K562 (cell line): ENCODE measurements around the gene CLEC18A. TPM values are rescaled to one million over a fixed set of nuclear protein-coding genes. Genes with fewer than 3 reads are reported as not detected.
A peak's percentile ranks its signal among the peaks of the same experiment; 100 is the strongest.

Experiments used
- ATAC-seq: fragments of 200-7000 bp; cut with Tn5 transposase; 3 replicates; pipeline ENCODE4 v1.9.1; 2020; ENCODE audit warnings: moderate library complexity
- BruUV-seq: library from RNA; stranded (reverse); fragments of 400-500 nt; replicated peaks from 2 replicates; lab custom pipeline; 2021; lab: Mats Ljungman, UMichigan
- CTCF ChIA-PET: fragments of 300-600 bp; formaldehyde crosslinking; extraction: SDS; loops from one replicate; lab custom pipeline; 2021; ENCODE audit warnings: low intra/inter-chr PET ratio; lab: Yijun Ruan, JAX
- POLR2A ChIA-PET: fragments of 300-600, 350-650 bp; sonication (Branson Sonifier 250); formaldehyde crosslinking; extraction: SDS; loops from one replicate; lab custom pipeline; 2021; ENCODE audit warnings: antibody characterized with exemption, inconsistent platforms; lab: Yijun Ruan, JAX
- DNase-seq, 4 experiments: peaks; one replicate each; pipeline versions ENCODE4 v3.0.0 to v3.0.0-alpha.2; 2011 to 2018; ENCODE audit warnings: low spot score in 3 of 4, mixed read lengths in 3 of 4; ENCODE audit errors: extremely low read depth in 1 of 4
- FAIRE-seq: peaks from 2 replicates; lab custom pipeline; 2011; peaks lifted over from hg19 to GRCh38; lab: Jason Lieb, UNC
- H2AFZ ChIP-seq: 2 replicates; pipeline ENCODE4 v1.6.0; 2011; ENCODE audit warnings: low read depth, low read length, control low read depth, inconsistent platforms
- H3K27ac ChIP-seq: fragments of 200-600 bp; 3 replicates; pipeline ENCODE4 v1.8.0; 2011; ENCODE audit warnings: low read depth, mild to moderate bottlenecking, control low read depth, inconsistent platforms, low read length, moderate library complexity, mixed read lengths; ENCODE audit errors: extremely low read depth
- H3K27me3 ChIP-seq, 2 experiments: fragments of 300-600 bp in 1 of 2; 2 replicates in 1 of 2; 3 replicates in 1 of 2; pipeline versions ENCODE4 v1.6.0 to v1.8.0; 2011; ENCODE audit warnings: inconsistent platforms in 2 of 2, low read length in 2 of 2, mild to moderate bottlenecking in 1 of 2, mixed read lengths in 1 of 2, moderate library complexity in 1 of 2; ENCODE audit not compliant: control insufficient read depth in 2 of 2, insufficient read depth in 2 of 2
- H3K36me3 ChIP-seq: fragments of 300-600 bp; 3 replicates; pipeline ENCODE4 v1.8.0; 2011; ENCODE audit warnings: mild to moderate bottlenecking, low read length, inconsistent platforms; ENCODE audit not compliant: control insufficient read depth, insufficient read depth
- H3K4me1 ChIP-seq, 2 experiments: fragments of 200-600 bp in 1 of 2; replicated peaks in 1 of 2; 2 replicates in 1 of 2; 3 replicates in 1 of 2; pipeline versions ENCODE4 v1.5.1 to v1.8.0; 2011; ENCODE audit warnings: inconsistent platforms in 2 of 2, low read length in 2 of 2, mild to moderate bottlenecking in 1 of 2, mixed read lengths in 1 of 2, moderate library complexity in 1 of 2; ENCODE audit not compliant: control insufficient read depth in 2 of 2, insufficient read depth in 2 of 2
- H3K4me2 ChIP-seq: 2 replicates; pipeline ENCODE4 v1.6.1; 2011; ENCODE audit warnings: low read length, control low read depth, inconsistent platforms, mixed read lengths; ENCODE audit not compliant: insufficient read depth
- H3K4me3 ChIP-seq: fragments of 200-600 bp; sonication (generic), shearing (Covaris generic); 2 replicates; pipeline ENCODE4 v1.5.1; 2016; ENCODE audit warnings: control low read depth, inconsistent platforms
- H3K79me2 ChIP-seq: fragments of 200-600 bp; 3 replicates; pipeline ENCODE4 v1.8.0; 2011; ENCODE audit warnings: low read length, inconsistent platforms; ENCODE audit not compliant: control insufficient read depth, insufficient read depth
- H3K9ac ChIP-seq, 2 experiments: 2 replicates each; pipeline versions ENCODE4 v1.6.0 to v1.6.1; 2011; ENCODE audit warnings: low read depth in 2 of 2, low read length in 2 of 2, control low read depth in 1 of 2, inconsistent platforms in 1 of 2, mild to moderate bottlenecking in 1 of 2, mixed read lengths in 1 of 2; ENCODE audit not compliant: insufficient read depth in 1 of 2
- H3K9me1 ChIP-seq: one replicate; pipeline ENCODE4 v1.6.0; 2011; ENCODE audit warnings: inconsistent platforms, mild to moderate bottlenecking, low read length, moderate library complexity; ENCODE audit not compliant: control insufficient read depth, insufficient read depth
- H3K9me3 ChIP-seq: replicated peaks from 2 replicates; pipeline ENCODE4 v1.5.1; 2011; ENCODE audit warnings: low read depth, low read length, inconsistent platforms; ENCODE audit not compliant: control insufficient read depth, insufficient read depth
- H4K20me1 ChIP-seq: replicated peaks from 2 replicates; pipeline ENCODE4 v1.6.1; 2011; ENCODE audit warnings: low read length, inconsistent platforms, mixed read lengths; ENCODE audit not compliant: control insufficient read depth, insufficient read depth
- BRF1 ChIP-seq: IDR thresholded peaks from 3 replicates; pipeline ENCODE4 v1.6.1; 2011; ENCODE audit warnings: borderline replicate concordance, mild to moderate bottlenecking; ENCODE audit not compliant: insufficient read length; ENCODE audit errors: extremely low read depth
- NFXL1 ChIP-seq: fragments of 450-650 bp; formaldehyde crosslinking; IDR thresholded peaks from 2 replicates; pipeline ENCODE4 v1.4.0; 2021; ENCODE audit warnings: mild to moderate bottlenecking
- PHTF2 ChIP-seq: fragments of 250-450 bp; sonication (Bioruptor Pico); IDR thresholded peaks from 2 replicates; pipeline ENCODE4 v1.5.0; 2021; ENCODE audit warnings: mild to moderate bottlenecking
- TAF9B ChIP-seq: fragments of 450-650 bp; IDR thresholded peaks from 2 replicates; pipeline ENCODE4 v1.6.1; 2018; ENCODE audit warnings: mild to moderate bottlenecking; ENCODE audit not compliant: partially characterized antibody
- ZNF75A ChIP-seq: fragments of 450-650 bp; formaldehyde crosslinking; IDR thresholded peaks from 2 replicates; pipeline ENCODE4 v1.4.0; 2020; ENCODE audit warnings: mild to moderate bottlenecking
- WGBS: fragments of 100-300 bp; shearing (Covaris generic); methylation state at CpG from one replicate; pipeline ENCODE4 v1.1.6; 2016; ENCODE audit warnings: low coverage, mixed read lengths; ENCODE audit not compliant: insufficient coverage; ENCODE audit errors: missing lambda C conversion rate; 5-methylcytosine and 5-hydroxymethylcytosine counted together
- in situ Hi-C: fragments of 300-500 bp; cut with MboI; formaldehyde crosslinking; loops from 4 replicates; pipeline ENCODE4 v1.15.0; 2018; ENCODE audit warnings: inconsistent platforms, mixed read lengths
- intact Hi-C: fragments of 100-400 bp; cut with micrococcal nuclease; formaldehyde crosslinking; loops from 2 replicates; pipeline ENCODE4 v1.14.2; 2022
- polyA plus RNA-seq, 8 experiments: library from polyadenylated mRNA; depleted of rRNA in 4 of 8; stranded (reverse) in 5 of 8; unstranded in 3 of 8; fragments of >200 nt; fragmentation: Nextera tagmentation in 2 of 8; fragmentation: Illumina TruSeq in 1 of 8; extraction: Ambion mirVana in 2 of 8; extraction: Trizol in 1 of 8; gene quantifications; 2 replicates each; pipeline versions ENCODE4 v1.2.1 to v1.2.3, GENCODE V29; 2011 to 2014; ENCODE audit warnings: inconsistent platforms in 1 of 8, missing spikeins in 1 of 8
- total RNA-seq, 7 experiments: library from RNA; depleted of rRNA in 6 of 7; stranded (reverse); fragments of >200 nt in 6 of 7; fragmentation: Illumina TruSeq in 2 of 7; extraction: Trizol in 2 of 7; gene quantifications; 2 replicates each; pipeline versions ENCODE4 v1.2.1 to v1.2.3, GENCODE V29; 2011 to 2021; ENCODE audit warnings: low replicate concordance in 1 of 7
- TF ChIP-seq, protein P1 (sequence below): fragments of 450-650 bp; formaldehyde crosslinking; IDR thresholded peaks from 2 replicates; pipeline ENCODE4 v1.4.0; 2020; ENCODE audit warnings: mild to moderate bottlenecking
- TF ChIP-seq, protein P2 (sequence below): fragments of 250-450 bp; sonication (Bioruptor Pico); IDR thresholded peaks from 2 replicates; pipeline ENCODE4 v1.5.0; 2021

The CLEC18A gene
- total and polyA plus RNA-seq, 9 of the 15 experiments (the other 6 are each of a cell fraction or from before 2014, with no cell fraction given): 0.08 to 0.33 (median 0.23) TPM; not detected in 2

DNA sequence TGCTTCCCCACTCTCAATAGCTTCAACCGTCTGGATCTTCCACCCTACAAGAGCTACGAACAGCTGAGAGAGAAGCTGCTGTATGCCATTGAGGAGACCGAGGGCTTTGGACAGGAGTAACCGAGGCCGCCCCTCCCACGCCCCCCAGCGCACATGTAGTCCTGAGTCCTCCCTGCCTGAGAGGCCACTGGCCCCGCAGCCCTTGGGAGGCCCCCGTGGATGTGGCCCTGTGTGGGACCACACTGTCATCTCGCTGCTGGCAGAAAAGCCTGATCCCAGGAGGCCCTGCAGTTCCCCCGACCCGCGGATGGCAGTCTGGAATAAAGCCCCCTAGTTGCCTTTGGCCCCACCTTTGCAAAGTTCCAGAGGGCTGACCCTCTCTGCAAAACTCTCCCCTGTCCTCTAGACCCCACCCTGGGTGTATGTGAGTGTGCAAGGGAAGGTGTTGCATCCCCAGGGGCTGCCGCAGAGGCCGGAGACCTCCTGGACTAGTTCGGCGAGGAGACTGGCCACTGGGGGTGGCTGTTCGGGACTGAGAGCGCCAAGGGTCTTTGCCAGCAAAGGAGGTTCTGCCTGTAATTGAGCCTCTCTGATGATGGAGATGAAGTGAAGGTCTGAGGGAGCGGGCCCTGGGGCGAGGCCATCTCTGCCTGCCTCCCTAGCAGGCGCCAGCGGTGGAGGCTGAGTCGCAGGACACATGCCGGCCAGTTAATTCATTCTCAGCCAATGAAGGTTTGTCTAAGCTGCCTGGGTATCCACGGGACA lies 11.1 kb upstream of the CLEC18A start:
- CTCF ChIA-PET: no interaction called here
- Histone ChIP-seq H4K20me1 (no peaks in the 10 kb centered on the region), H3K79me2 (no peaks in the 10 kb centered on the region), H3K9me1 (no peaks in the 10 kb centered on the region), H3K9ac (no peak overlapping the region), H3K4me2 (no peak overlapping the region), H3K9me3 (no peaks in the 10 kb centered on the region), H3K4me1 (no peaks in the 10 kb centered on the region), H3K4me3 (no peak overlapping the region), H3K27me3 (no peaks in the 10 kb centered on the region), H3K36me3 (peaks cover 30% of the 10 kb centered on the region; the same call in 1 of the 3 replicates), H2AFZ (no peak overlapping the region), H3K27ac (no peak overlapping the region)
- in situ Hi-C loops: loop anchor here (10.0 kb wide), 1 partner anchor 225 kb away; no protein-coding TSS in a partner anchor
- POLR2A ChIA-PET: interaction anchor here (0.5 to 0.7 kb wide), 3 partner anchors 9 to 640 kb away, joined by 3 to 4 read pairs (median 3); no protein-coding TSS in a partner anchor
- intact Hi-C loops: no loop called here
- FAIRE-seq (no peak), DNase-seq (no peak), ATAC-seq (no peak)
- 84% methylated on average over 22 of the region's 26 CpGs for WGBS
- TF ChIP-seq ZNF75A (CRISPR knock-in tag) (no peak), BRF1 (no peak), TAF9B (no peak), NFXL1 (CRISPR knock-in tag) (no peak), PHTF2 (CRISPR knock-in tag) (no peak)
- TF ChIP-seq, protein P1, sequence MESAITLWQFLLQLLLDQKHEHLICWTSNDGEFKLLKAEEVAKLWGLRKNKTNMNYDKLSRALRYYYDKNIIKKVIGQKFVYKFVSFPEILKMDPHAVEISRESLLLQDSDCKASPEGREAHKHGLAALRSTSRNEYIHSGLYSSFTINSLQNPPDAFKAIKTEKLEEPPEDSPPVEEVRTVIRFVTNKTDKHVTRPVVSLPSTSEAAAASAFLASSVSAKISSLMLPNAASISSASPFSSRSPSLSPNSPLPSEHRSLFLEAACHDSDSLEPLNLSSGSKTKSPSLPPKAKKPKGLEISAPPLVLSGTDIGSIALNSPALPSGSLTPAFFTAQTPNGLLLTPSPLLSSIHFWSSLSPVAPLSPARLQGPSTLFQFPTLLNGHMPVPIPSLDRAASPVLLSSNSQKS (CRISPR knock-in tag): no peak
- TF ChIP-seq, protein P2, sequence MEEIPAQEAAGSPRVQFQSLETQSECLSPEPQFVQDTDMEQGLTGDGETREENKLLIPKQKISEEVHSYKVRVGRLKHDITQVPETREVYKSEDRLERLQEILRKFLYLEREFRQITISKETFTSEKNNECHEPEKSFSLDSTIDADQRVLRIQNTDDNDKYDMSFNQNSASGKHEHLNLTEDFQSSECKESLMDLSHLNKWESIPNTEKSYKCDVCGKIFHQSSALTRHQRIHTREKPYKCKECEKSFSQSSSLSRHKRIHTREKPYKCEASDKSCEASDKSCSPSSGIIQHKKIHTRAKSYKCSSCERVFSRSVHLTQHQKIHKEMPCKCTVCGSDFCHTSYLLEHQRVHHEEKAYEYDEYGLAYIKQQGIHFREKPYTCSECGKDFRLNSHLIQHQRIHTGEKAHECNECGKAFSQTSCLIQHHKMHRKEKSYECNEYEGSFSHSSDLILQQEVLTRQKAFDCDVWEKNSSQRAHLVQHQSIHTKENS (CRISPR knock-in tag): no peak
- BruUV-seq: TSS peak; percentile 28
